ENCODE measurements around the gene VKORC1. TPM values are rescaled to one million over a fixed set of nuclear protein-coding genes. Genes with fewer than 3 reads are reported as not detected.

The VKORC1 gene
- total RNA-seq, 1 donor: 147 TPM

- H3K9me3 ChIP-seq (ENCODE audit: low read depth, low read length): no peaks in the 10 kb centered on the region
- peak; percentile 100 for DNase-seq (ENCODE audit: insufficient read length, low spot score, missing footprints)
- peak within 1 kb of the TSS; percentile 73 for H3K4me2 ChIP-seq (ENCODE audit: insufficient read depth, low read length)
- H4K20me1 ChIP-seq (ENCODE audit: insufficient read depth, low read length): peaks cover 3% of the 10 kb centered on the region
- peak within 1 kb of the TSS; percentile 79 for H2AFZ ChIP-seq (ENCODE audit: low read length)
- peaks cover 15% of the 10 kb centered on the region for H3K4me1 ChIP-seq (ENCODE audit: insufficient read depth, low read length)
- H3K27me3 ChIP-seq (ENCODE audit: insufficient read depth, low read length): no peaks in the 10 kb centered on the region
- peaks cover 37% of the 10 kb centered on the region for H3K36me3 ChIP-seq (ENCODE audit: insufficient read depth, low read length)
- H3K4me3 ChIP-seq (ENCODE audit: insufficient read depth, low read length): peak within 1 kb of the TSS; percentile 94
- peak within 1 kb of the TSS; percentile 74 for H3K27ac ChIP-seq (ENCODE audit: low read depth, low read length)
- peaks cover 19% of the 10 kb centered on the region for H3K79me2 ChIP-seq (ENCODE audit: insufficient read depth, low read length)
- TF ChIP-seq CTCF (IDR thresholded peaks at IDR 0.05; ENCODE audit: extremely low read depth, low read depth, low read length): no peak
These were observed 13.6 kb upstream of the VKORC1 start, which contains the start of gene BCKDK for GRCh38 chr16:31108035-31108793. Gene BCKDK, plus strand, starts transcription at chr16:31108386. Its CDS starts 838 bp downstream, at chr16:31109224.

- Histone ChIP-seq H3K27ac (ENCODE audit: low read depth, low read length) (no peak overlapping the region), H3K4me2 (ENCODE audit: insufficient read depth, low read length) (peak overlapping the region; percentile 73), H3K4me1 (ENCODE audit: insufficient read depth, low read length) (peaks cover 15% of the 10 kb centered on the region), H3K36me3 (ENCODE audit: insufficient read depth, low read length) (peaks cover 29% of the 10 kb centered on the region), H3K4me3 (ENCODE audit: insufficient read depth, low read length) (no peak overlapping the region), H3K79me2 (ENCODE audit: insufficient read depth, low read length) (peaks cover 19% of the 10 kb centered on the region), H3K9me3 (ENCODE audit: low read depth, low read length) (no peaks in the 10 kb centered on the region), H3K27me3 (ENCODE audit: insufficient read depth, low read length) (no peaks in the 10 kb centered on the region), H4K20me1 (ENCODE audit: insufficient read depth, low read length) (peaks cover 3% of the 10 kb centered on the region), H2AFZ (ENCODE audit: low read length) (peak overlapping the region; percentile 79)
- peak; percentile 50 for DNase-seq (ENCODE audit: insufficient read length, low spot score, missing footprints)
- no peak for TF ChIP-seq CTCF (IDR thresholded peaks at IDR 0.05; ENCODE audit: extremely low read depth, low read depth, low read length)
These were observed 12.9 kb upstream of the VKORC1 start for GRCh38 chr16:31107465-31107867.

- Histone ChIP-seq H3K4me2 (ENCODE audit: insufficient read depth, low read length) (no peak overlapping the region), H3K36me3 (ENCODE audit: insufficient read depth, low read length) (peaks cover 24% of the 10 kb centered on the region), H3K79me2 (ENCODE audit: insufficient read depth, low read length) (peaks cover 19% of the 10 kb centered on the region), H3K9me3 (ENCODE audit: low read depth, low read length) (no peaks in the 10 kb centered on the region), H3K4me1 (ENCODE audit: insufficient read depth, low read length) (peaks cover 15% of the 10 kb centered on the region), H3K4me3 (ENCODE audit: insufficient read depth, low read length) (no peak overlapping the region), H3K27me3 (ENCODE audit: insufficient read depth, low read length) (no peaks in the 10 kb centered on the region), H2AFZ (ENCODE audit: low read length) (no peak overlapping the region), H3K27ac (ENCODE audit: low read depth, low read length) (no peak overlapping the region), H4K20me1 (ENCODE audit: insufficient read depth, low read length) (peaks cover 3% of the 10 kb centered on the region)
- DNase-seq (ENCODE audit: insufficient read length, low spot score, missing footprints): peak; percentile 76
- TF ChIP-seq CTCF (IDR thresholded peaks at IDR 0.05; ENCODE audit: extremely low read depth, low read depth, low read length): no peak
These were observed 12.2 kb upstream of the VKORC1 start for GRCh38 chr16:31106509-31107464.
